HG03159 (cell line): Measurements from ENCODE around the gene FRAT1.
"Not testable (repeated sequence)": the region's sequence is repeated elsewhere in the genome, so short reads cannot be mapped to it uniquely, and the experiment has no call there.

Experiments
- ATAC-seq: cut with Tn5 transposase; IDR thresholded peaks from one replicate; pipeline ENCODE4 v1.9.1; 2021; ENCODE audit warnings: mild to moderate bottlenecking, moderate library complexity; ENCODE audit not compliant: unreplicated experiment

FRAT1 gene

GRCh38 chr10:97334370-97335175, 15.5 kb downstream of the FRAT1 start, which contains the start of gene FRAT2:
Gene FRAT2 (minus strand): TSS chr10:97334729. CDS start chr10:97334572, 157 bp downstream.
- peak; percentile 82 for ATAC-seq

GRCh38 chr10:97335188-97335619, 16.1 kb downstream of the FRAT1 start:
- ATAC-seq: no peak

- ATAC-seq: no peak
These were observed 16.9 kb downstream of the FRAT1 start for GRCh38 chr10:97336006-97336405.

DNA sequence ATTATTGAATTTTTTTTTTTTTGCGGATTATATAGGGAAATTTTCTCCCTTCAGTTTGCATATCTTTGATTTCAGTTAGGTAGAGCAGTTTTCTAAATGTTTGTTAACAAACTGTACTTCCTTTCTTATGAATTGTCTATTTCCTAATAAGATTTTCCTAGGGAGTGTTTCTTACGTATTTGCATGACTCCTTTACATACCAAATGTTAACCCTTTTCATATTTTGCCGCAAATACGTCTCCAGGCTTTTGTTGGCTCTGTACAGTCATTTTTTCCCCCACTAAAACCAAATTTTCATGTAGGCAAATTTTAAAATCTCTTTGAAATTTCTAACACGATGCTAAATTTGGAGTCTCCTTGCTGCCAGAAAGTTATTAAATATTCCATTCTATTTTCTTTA, 17.4 kb downstream of the FRAT1 start:
- ATAC-seq: no peak

- no peak for ATAC-seq
These were observed 18.1 kb downstream of the FRAT1 start for GRCh38 chr10:97336942-97337831.

DNA sequence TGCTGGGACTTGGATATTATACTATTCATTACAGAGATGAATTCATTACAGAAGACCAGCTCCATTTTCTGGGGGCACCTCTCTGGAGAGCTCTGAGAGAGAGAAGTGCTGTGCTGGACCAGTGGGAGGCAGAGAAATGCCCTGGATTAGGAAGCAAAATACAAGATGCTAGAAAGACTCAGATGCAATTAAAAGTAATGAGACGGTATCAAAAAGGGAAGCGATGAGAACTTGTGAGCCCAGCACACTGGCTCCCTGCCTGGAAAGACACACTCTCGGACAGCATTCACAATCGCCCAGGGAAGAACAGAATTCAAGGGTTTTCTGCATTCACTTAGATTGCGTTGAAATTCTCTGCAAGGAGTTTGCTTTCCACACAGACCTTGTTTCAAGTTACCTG, 19.0 kb downstream of the FRAT1 start:
- no peak for ATAC-seq

DNA sequence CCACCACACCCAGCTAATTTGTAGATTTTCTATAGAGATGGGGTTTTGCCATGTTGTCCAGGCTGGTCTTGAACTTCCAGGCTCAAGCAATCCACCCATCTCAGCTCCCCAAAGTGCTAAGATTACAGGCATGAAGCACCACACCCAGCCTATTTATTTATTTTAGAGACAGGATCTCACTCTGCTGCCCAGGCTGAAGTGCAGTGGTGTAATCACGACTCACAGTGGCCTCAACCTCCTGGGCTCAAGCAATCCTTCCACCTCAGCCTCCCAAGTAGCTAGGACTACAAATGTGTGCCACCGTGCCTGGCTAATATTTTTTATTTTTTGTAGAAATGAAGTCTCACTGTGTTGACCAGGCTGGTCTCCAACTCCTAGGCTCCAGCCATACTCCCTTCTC, 22.3 kb downstream of the FRAT1 start:
- no peak for ATAC-seq

DNA sequence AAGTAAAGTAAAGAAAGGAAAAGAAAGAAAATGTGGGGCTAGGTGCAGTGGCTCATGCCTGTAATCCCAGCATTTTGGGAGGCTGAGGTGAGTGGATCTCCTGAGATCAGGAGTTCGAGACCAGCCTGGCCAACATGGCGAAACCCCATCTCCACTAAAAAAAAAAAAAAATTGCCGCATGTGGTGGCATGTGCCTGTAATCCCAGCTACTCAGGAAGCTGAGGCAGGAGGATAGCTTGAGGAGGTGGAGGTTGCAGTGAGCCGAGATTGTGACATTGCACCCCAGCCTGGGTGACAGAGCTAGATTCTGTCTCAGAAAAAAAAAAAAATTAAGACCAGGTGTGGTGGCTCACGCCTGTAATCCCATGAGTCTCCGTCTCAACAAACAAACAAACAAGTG, 24.6 kb downstream of the FRAT1 start:
- ATAC-seq: not testable (repeated sequence)

DNA sequence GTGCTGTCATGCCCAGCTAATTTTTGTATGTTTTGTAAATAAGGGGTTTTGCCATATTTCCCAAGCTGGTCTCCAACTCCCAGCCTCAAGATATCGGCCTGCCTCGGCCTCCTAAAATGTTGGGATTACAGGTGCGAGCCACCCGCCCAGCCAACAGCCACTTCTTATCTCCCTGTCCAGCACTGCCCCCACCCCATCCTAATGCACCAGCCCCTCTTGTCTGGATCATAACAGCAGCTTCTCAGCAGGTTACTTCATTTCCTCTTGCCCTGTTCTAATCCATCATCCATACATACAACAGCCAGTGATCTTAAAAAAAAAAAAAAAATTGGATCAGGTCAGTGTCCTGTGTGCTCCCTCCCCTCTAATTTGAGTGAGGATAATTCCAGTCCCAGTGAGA, 28.2 kb downstream of the FRAT1 start:
- ATAC-seq: no peak

GRCh38 chr10:97349752-97350513, 30.9 kb downstream of the FRAT1 start:
- no peak for ATAC-seq

GRCh38 chr10:97353945-97354344, 34.9 kb downstream of the FRAT1 start:
- no peak for ATAC-seq

DNA sequence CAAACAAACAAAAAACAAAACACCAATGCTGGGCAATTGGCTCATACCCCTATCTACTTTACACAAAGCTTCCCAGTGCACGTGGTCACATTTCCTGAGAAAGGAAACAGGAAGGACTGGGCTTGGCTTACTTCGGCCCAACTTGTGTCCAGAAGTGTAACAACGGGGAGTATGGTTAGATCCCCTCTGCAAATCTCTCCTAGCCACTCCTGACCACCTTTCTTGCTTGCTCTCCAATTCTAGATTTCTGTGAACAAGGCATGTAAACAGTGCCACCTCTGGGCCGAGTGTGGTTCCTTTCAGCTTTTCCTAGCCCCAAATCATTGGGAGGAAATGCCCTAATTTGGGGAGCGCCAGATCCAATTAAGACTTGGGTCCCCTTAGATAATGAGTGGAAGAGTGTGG, 36.5 kb downstream of the FRAT1 start:
- no peak for ATAC-seq

DNA sequence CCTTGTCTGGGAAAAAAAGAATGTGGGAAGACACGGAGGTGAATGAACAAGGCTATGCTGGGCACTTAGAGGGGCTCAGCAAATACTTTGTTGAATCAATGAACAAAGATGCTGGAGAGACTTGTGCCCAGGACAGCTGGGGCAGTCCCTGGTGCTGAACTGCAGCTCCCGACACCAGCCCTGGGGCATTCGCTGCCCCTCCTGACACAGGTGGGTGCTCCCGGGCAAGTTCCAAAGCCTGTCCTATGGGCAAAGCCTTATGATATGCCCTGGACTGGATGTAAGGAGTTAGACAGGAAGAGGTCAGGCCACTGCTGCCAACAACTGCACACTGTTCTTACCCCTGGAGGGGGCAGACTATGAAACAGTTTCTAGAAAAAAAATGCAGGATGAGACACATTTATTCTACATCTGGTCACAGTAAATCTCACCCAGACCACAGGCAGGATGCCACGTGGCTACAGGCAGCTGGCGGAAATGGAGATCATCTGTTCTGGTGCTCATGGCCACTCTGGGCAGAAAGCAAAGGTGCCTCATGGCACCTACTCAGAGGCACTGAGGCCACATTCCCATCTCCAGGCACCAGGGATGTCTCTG, 37.3 kb downstream of the FRAT1 start:
- ATAC-seq: no peak

DNA sequence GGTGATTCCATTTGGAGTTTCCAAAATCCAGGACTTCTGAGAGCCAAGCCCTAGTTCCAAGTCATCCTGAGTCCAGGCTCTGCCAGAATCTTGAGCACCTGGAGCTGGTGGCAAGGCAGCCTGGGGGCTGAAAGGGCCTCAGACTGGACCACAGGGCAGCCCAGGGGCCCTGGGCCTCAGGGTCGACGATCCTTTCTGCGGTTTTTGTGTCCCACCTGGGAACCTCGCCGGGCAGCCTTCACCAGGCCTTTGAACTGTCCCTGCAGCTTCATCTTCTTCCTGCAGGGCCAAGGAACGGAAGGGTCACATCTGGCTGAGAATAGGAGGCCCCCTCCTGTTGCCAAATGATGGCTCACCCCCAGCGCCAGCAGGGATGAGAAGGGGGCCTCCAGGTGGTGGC, 37.8 kb downstream of the FRAT1 start:
- ATAC-seq: no peak

GRCh38 chr10:97358349-97358748, 39.3 kb downstream of the FRAT1 start:
- ATAC-seq: no peak

- no peak for ATAC-seq
These were observed 39.7 kb downstream of the FRAT1 start for GRCh38 chr10:97358781-97359180.

DNA sequence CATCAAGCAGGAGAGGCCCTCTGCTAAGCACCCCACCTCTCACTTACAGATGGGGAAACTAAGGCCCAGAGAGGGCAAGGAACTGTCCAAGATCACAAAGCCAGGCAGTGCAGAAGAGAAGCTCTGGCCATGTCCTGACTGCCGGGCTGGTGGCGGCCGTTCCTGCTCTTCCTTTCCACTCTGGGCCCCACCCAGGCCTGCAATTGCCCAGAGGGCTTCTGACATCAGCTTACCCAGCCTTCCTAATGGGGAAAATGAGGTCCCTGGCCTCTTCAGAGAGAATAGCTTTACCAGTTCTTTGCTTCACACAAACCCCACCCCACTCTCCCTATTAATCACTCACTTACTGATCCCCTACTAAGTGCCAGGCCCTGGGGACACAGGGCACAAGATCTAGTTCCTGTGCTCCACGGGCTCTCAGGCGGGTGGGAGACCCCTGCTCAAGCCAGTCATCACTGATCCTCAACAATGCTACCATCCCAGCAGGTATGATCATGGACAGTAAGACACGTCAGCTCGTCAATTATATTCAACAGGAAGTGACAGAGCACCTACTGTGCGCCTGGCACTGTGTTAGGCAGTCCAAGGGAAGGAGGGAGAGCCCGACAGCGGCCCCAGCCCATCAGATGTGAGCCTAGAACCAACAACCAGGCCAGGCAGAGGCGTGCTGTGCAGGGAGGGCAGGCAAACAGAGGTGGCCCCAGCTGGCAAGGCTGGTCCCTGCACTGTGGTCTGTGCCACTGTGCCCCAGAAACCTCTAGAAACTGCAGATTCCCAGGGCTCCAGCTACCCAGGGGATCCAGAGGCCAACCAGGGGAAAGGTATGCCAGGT, 41.9 kb downstream of the FRAT1 start:
- ATAC-seq: no peak

DNA sequence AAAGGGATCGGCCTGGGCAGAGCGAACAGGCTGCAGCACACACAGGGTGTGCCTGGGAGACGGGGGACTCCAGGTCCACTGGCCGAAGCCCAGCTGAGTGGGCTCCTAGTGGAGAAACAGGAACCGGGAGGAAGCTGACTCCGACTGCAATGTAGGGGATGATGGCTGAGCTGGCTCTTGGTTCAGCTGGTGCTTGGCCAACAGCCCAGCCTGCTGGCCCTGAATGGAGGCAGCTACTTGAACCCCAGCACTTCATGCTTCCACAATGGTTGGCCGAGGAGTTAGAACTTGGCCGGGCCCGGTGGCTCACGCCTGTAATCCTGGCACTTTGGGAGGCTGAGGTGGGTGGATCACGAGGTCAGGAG, 42.4 kb downstream of the FRAT1 start:
- ATAC-seq: no peak

GRCh38 chr10:97362310-97363033, 43.4 kb downstream of the FRAT1 start:
- no peak for ATAC-seq
